CD4-positive, alpha-beta T cell treated with Interleukin-15 for 4 hours (primary cell): ENCODE data around the gene ITCH.
"Not testable (repeated sequence)": the region's sequence is repeated elsewhere in the genome, so short reads cannot be mapped to it uniquely, and the experiment has no call there.

ENCODE experiments used
- DNase-seq: peaks from one replicate; pipeline ENCODE4 v3.0.0-alpha.2; 2020; ENCODE audit warnings: low spot score

ITCH gene

DNA sequence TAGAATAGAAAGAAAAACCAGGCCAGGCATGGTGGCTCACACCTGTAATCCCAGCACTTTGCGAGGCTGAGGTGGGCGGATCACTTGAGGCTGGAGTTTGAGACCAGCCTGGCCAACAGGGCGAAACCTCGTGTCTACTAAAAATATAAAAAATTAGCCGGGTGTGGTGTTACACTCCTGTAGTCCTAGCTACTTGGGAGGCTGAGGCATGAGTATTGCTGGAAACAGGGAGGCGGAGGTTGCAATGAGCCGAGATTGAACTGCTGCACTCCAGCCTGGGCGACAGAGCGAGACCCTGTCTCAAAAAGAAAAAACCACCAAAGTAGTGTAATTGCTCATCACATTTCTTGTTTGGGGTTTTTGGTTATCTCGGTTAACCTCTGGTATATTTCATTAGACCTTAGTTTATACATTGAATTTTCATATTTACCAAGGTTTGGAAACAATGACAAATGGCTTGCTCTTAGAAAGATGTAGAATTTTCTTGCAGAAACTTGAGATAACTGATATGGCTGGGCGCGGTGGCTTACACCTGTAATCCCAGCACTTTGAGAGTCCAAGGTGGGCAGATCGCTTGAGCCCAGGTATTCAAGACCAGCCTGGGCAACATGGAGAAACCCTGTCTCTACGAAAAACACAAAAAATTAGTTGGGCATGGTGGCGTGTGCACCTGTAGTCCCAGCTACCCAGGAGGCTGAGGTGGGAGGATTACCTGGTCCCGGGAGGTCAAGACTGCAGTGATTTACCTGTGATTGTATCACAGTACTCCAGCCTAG, 14.2 kb downstream of the ITCH start:
- no peak for DNase-seq

DNA sequence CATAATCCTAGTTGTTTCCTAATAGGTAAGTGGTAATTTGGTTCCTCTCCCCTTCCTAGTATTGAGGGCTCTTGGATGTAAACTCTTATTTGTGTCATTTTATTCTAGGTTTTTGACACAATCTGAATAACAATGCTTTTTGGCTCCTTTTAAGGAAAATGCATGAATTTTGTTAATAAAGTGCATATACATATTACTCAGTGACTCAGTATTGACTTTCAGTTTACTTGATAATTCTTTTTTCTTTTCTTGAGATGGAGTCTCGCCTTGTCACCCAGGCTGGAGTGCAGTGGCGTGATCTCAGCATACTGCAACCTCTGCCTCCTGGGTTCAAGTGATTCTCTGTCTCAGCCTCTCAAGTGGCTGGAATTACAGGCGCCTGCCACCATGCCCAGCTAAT, 19.1 kb downstream of the ITCH start:
- DNase-seq = no peak

DNA sequence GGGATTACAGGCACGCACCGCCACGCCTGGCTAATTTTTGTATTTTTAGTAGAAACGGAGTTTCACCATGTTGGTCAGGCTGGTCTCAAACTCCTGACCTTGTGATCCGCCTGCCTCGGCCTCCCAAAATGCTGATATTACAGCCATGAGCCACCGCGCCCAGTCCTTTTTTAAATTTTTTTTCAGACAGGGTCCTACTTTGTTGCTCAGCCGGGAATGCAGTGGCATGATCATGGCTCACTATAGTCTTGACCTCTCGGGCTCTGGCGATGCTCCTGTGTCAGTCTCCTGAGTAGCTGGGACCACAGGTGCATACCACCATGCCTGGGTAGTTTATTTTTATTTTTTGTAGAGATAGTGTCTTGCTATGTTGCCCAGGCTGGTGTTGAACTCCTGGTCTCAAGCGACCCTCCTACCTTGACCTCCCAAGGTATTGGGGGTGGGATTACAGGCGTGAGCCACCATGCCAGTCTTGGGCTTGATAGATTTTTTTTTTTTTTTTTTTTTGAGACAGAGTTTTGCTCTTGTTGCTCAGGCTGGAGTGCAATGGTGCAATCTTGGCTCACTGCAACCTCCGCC, 19.9 kb downstream of the ITCH start:
- not testable (repeated sequence) for DNase-seq

DNA sequence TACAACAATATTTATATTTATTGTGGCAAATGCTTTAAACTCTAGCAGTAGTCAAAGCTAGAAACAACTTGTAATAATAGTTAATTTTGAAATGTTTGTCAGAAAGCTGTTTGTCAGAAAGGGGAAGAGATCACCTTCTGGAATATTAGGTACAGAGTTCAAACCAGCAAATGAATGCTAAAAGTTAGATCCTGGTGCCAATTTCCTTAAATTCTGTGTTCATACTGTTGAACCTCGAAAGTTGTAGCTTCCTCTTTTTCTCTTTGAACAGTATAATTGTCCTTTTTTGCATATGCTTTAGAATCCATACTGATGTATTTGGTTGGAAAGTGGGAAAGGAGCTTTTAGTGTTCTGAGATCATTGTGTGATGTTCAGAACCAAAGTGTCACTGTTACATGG, 22.4 kb downstream of the ITCH start:
- DNase-seq = no peak

DNA sequence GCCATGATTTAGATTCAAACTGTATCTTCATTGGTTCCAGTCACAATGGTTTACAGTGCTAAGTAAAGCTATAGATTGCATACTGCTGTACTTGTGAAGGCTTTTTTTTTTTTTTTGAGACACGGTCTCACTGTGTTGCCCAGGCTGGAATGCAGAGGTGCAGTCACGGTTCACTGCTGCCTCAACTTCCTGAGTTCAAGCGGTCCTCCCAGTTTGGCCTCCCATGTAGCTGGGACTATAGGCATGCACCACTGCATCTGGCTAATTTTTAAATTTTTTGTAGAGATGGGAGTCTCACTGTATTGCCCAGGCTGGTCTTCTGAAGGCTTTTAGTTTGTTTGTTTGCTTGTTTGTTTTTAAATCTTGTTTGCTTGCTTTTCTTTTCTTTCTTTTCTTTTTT, 24.9 kb downstream of the ITCH start:
- DNase-seq = no peak

DNA sequence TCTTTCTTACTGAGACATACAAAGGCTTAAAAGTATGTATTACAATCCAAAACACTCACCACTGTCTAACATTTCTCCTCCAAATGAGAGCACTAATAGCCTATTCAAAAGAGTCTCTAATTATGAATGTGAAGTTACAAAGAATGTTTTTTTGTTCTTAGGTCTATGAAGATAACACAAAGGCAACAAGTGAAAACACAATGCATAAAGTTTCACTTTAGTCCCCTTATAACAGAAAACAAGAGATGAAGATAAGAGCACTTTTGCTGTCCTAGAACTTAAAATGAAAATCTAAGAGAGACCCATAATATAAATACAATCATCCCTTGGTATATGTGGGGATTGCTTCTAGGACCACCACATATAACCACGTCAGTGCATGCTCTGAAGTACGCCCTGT, 25.6 kb downstream of the ITCH start:
- no peak for DNase-seq

DNA sequence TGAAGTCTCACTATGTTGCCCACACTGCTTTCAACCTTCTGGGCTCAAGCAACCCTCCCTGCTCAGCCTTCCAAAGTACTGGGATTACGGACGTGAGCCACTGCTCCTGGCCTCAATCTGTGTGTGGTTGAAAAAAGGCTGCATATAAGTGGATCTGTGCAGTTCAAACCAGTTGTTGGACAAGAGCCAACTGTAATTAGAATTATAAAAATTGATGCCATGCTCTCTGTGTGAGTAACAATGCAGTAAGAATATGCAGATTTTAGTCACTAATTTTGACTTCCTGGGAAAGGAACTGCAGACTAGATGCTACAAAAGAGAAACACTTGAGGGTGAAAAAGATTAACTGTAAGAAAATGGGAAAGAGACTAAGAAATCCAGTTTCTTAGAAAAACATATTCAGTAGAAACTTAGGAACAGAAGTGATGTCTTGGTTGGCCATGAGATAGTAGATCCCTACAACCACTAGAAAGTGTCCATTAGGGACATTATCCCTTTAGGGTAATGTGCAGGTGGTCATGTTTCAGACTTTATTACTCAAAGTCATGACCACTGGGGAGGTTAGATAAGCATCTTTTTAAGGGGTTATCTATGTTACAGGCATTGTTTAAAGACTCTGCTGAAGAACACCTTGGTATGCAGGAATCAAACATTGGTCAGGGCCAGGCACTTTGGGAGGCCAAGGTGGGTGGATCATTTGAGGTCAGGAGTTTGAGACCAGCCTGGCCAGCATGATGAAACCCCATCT, 26.3 kb downstream of the ITCH start:
- no peak for DNase-seq

DNA sequence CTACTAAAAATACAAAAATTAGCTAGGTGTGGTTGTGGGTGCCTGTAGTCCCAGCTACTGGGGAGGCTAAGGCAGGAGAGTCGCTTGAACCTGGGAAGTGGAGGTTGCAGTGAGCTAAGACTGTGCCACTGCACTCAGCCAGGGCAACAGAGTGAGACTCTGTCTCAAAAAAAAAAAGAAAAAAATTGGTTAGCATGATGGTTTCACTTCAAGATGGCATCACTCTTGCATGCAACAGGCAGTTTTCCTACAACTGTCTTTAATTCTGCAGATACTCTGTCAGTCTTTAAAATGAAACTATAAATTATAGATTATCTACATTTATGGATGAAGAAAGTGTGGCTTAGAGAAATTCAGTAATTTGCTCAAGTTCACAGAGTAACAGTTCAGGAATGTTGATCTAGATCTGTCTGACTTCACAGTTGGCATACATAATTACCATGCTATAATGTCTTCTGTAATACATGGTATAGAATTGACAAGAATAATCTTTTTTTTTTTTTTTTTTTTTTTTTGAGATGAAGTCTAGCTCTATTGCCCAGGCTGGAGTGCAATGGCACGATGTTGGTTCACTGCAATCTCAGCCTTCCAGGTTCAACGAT, 27.0 kb downstream of the ITCH start:
- no peak for DNase-seq

DNA sequence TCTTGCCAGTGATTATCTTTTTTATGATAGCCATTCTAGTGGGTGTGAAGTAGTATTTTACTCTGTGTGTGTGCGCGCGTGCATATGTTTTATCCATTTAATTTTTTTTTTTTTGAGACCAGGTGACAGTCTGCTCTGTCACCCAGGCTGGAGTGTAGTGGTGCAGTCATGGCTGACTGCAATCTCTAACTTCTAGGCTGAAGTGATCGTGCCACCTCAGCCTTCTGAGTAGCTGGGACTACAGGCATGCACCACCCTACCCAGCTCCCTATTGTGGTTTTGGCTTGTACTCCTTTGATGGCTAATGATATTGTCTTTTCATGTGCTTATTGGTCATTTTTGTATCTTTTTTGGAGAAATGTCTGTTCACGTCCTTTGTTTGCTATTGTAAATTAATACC, 33.3 kb downstream of the ITCH start:
- DNase-seq = no peak

DNA sequence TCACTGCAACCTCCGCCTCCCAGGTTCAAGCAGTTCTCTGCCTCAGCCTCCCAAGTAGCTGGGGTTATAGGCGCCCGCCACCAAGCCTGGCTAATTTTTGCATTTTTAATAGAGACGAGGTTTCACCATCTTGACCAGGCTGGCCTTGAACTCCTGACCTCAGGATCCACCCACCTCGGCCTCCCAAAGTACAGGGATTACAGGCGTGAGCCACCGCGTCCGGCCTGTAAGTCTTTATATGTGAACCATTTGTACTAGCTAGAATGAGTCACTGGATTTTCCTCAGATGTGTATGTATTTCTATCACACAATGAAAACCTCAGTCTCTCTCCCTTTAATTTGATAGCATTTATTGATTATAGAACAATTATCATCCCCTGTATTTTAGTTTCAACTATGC, 34.0 kb downstream of the ITCH start:
- DNase-seq = no peak

DNA sequence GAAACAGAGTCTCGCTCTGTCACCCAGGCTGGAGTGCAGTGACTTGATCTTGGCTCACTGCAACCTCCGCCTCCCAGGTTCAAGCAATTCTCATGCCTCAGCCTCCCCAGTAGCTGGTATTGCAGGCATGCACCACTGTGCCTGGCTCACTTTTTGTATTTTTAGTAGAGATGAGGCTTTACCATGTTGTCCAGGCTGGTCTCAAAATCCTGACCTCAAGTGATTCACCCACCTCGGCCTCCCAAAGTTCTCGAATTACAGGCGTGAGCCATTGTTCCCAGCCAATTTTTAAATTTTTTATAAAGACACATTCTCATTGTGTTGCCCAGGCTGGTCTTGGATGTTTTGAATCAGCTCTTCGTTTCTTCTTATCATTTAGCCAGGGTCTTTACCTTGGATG, 37.7 kb downstream of the ITCH start:
- not testable (repeated sequence) for DNase-seq

DNA sequence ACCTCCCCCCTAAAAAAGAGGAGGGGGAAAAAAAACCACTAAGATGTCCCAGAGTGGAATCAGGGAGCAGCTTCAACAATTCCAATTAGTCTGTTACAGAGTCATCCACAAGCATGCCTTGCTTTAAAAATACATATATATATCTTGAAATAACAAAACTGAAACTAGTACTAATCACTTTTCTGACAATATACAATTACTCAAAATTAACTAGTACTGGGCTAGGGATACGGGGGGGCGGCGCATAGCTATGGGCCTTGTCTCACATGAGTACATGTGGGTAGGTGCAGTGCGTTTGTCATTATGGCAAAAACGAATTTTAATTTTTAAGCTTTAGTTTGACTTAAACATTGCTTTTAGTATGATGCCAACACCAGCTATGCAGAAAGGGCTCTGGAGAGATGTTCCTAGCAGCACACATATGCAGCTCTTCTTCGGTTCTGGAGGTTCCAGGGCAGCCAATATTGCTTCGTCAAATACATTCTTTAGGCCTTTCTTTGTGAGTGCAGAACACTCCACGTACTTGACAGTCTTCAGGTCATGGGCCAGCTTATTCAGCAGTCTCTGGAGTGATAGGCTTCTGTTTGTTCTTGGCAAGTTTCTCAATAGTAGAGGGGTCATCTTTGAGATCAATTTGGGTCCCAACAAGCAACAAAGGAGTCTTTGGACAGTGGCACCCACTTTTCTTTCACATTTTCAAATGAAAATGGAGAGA, 38.8 kb downstream of the ITCH start:
- DNase-seq = no peak

DNA sequence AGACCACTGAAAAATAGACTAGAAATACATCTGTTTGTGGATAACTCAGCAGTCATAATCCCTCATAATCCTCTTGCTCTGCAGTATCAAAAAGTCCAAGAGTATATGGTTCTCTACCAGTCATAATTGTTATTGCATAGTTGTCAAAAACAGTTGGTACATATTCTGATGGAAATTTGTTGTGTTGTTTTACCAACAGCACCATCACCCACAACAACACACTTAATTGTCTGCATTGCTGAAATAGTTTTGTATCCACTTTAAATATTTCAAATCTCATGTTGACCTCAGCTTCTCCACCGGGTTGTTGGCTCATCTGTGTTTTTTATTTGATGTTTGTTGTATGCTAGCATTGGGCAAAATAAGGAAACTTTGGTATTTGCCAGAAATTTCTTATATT, 39.4 kb downstream of the ITCH start:
- DNase-seq = no peak

DNA sequence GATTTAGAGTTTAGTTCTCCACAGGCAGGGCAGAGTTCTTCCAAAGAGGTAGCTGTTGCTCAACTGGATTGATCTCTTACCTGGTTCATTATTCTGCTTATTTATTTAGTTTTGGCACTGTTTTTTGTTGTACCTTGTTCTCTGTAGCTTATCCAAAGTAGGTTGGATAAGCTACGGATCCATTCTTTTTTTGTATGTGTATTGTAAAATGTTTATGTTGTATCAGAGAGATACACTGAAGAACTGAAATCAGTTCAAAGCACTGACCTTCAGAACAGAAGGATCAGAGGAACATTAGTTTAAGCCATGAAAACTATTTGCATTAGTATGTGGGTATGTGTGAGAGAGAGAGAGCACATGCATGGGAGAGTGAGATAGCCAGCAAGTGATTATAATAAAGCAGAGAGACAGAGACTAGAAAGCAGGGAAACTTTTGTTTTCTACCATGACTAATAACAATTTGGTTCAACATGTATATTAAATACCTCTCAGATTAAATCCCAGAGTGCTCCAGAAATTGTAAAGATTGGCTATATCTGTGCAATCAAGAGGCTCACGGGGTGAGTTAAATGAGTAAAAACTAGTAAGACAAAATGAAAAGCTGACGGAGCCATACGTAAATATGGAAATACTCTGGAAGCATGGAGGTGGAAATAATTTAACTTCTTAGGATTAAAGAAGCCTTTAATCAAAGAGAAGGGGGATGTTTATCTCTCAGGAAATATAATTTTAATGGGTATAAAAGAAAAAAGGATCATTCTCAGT, 40.2 kb downstream of the ITCH start:
- DNase-seq = no peak

DNA sequence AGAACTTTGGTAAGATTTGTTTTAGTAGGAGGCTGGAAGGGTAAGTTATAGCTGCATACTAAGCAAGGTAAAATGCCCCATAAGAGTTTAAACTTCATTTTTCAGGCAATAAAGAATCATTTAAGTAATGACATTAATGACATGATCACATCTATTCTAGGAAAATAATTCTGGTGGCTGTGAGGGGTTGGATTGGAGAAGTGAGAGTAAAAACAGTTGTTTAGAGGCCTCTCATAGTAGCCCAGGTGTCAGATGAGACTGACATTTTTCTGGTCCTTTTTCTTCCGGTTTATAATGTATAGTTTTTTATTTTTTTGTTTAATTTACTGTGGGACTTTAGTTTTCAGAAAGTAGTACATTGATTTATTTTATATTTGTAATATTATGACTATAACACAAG, 40.8 kb downstream of the ITCH start:
- no peak for DNase-seq

DNA sequence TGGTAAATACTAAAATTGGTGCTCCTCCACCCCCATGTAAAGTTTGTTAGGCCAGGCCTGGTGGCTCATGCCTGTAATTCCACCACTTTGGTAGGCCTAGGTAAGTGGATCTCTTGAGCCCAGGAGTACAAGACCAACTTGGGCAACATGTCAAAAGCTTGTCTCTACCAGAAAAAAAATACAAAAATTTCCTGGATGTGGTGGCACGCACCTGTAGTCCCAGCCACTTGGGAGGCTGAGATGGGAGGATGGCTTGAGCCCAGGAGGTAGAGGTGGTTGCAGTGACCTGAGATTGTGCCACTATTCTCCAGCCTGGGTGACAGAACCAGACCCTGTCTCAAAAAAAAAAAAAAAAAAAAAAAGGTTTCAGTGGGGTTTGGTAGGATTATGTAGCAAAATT, 41.7 kb downstream of the ITCH start:
- DNase-seq = no peak

DNA sequence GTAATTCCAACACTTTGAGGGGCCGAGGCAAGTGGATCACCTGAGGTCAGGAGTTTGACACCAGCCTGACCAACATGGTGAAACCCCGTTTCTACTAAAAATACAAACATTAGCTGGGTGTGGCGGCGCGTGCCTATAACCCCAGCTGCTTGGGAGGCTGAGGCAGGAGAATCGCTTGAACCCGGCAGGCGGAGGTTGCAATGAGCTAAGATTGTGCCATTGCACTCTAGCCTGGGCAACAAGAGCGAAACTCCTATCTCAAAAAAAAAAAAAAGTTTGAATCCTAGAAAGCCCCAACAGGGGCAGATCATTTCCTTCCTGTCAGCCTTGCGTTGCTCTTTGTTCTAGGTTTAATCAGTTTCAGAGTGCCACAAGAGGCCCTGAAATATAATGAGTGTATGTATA, 42.2 kb downstream of the ITCH start:
- DNase-seq = peak; percentile 47

DNA sequence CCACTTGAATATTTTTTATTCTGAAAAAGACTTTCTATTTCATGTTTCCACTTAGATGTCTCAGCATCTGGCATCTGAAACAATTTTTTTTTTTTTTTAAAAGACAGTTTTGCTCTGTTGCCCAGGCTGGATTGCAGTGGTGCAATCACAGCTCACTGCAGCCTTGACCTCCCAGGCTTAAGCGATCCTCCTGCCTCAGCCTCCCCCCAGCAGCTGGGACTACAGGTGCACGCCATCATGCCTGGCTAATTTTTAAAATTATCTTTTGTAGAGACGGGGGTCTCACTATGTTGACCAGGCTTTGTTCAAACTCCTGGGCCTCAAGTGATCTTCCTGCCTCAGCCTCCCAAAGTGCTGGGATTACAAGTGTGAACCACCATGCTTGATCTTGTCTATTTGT, 42.9 kb downstream of the ITCH start:
- not testable (repeated sequence) for DNase-seq

DNA sequence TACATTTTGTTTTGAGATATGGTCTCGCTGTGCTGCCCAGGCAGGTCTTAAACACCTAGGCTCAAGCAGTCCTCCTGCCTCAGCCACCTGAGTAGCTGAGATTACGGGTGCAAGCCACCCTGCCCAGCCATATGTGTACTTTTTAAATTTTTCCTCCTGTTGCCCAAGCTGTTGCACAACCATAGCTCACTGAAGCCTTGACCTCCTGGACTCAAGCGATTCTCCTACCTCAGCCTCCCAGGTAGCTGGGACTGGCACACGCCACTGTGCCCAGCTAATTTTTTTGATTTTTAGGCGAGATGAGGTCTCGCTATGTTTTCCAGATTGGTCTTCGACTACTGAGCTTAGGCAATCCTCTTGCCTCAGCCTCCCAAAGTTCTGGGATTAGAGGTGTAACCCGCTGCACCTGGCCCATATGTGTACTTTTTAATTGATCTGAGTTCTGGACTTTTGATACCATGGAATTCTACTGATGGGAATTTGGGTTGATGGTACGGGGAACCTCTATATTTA, 44.9 kb downstream of the ITCH start:
- DNase-seq = no peak

DNA sequence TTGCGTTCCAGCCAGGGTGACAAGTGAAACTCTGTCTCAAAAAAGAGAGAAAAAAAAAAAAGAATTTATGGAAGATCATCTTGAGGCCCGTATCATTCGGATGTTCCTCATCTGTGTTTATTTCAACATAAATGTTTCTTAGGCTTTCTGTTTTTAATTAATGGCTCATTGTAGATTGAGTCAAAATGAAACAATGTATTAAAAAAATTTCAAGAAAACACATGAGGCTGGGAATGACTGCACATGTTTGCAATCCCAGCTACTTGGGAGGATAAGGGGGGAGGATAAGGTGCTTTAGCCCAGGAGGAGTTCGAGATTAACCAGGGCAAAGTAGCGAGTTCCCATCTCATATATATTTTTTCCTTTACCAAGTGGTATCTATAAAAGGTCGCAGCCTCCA, 47.3 kb downstream of the ITCH start:
- no peak for DNase-seq

DNA sequence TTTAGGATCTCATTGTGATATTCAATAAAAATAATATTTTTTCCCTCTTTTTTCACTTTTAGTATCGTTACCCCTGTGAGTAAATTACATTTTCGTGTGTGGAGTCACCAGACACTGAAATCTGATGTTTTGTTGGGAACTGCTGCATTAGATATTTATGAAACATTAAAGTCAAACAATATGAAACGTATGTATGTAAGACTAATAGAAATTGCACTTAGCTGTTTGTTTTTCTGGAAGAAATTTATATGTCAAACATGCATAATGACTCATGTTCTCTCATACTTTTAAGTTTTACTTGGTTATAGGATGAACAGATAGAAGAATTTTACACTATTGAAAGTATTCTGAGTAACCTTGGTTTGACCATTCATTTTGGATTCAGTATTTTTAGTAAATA, 49.4 kb downstream of the ITCH start:
- DNase-seq = no peak
